Esophagus squamous epithelium (tissue), 4 donors: ENCODE data around the gene PFKFB4.

Experiments used
- POLR2A ChIP-seq, 4 donors: fragments of 450-650 bp; IDR thresholded peaks; one replicate each; pipeline ENCODE4 v1.6.1; 2017; ENCODE audit warnings: antibody characterized with exemption in 4 of 4, mild to moderate bottlenecking in 4 of 4, moderate library complexity in 3 of 4
- TF ChIP-seq, protein P1 (sequence below), 6 experiments: fragments of 450-650 bp in 4 of 6; fragments of 200-600 bp in 2 of 6; sonication (generic) in 2 of 6; IDR thresholded peaks; one replicate each; pipeline ENCODE4 v1.5.1; 2016 to 2019; ENCODE audit warnings: antibody characterized with exemption in 6 of 6, mild to moderate bottlenecking in 4 of 6, moderate library complexity in 4 of 6

DNA sequence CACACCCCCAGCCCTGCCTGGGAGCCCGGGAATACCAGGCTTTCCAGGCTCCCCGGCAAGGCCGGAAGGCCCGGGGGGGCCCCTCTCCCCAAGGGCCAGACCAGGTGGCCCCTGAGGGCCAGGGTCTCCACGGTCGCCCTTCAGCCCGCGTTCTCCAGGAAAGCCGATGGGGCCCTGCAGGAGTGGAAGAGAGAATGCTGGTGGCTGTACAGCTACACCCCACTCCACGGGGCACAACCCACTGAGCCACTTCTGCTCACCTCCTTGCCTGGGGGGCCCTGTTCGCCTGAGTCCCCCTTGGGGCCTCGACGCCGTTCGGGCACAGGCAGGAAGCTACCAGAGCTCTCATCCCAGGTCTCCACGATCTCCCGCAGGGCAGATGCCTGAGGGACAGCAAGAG lies 18.8 kb upstream of the PFKFB4 start:
- TF ChIP-seq, protein P1, sequence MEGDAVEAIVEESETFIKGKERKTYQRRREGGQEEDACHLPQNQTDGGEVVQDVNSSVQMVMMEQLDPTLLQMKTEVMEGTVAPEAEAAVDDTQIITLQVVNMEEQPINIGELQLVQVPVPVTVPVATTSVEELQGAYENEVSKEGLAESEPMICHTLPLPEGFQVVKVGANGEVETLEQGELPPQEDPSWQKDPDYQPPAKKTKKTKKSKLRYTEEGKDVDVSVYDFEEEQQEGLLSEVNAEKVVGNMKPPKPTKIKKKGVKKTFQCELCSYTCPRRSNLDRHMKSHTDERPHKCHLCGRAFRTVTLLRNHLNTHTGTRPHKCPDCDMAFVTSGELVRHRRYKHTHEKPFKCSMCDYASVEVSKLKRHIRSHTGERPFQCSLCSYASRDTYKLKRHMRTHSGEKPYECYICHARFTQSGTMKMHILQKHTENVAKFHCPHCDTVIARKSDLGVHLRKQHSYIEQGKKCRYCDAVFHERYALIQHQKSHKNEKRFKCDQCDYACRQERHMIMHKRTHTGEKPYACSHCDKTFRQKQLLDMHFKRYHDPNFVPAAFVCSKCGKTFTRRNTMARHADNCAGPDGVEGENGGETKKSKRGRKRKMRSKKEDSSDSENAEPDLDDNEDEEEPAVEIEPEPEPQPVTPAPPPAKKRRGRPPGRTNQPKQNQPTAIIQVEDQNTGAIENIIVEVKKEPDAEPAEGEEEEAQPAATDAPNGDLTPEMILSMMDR (IDR thresholded peaks at IDR 0.05), result no peak
- no peak for TF ChIP-seq POLR2A (IDR thresholded peaks at IDR 0.05)
